WTC11 (cell line): ENCODE results near the gene SYNGR3. TPM values are rescaled to one million over a fixed set of nuclear protein-coding genes. Genes with fewer than 3 reads are reported as not detected.

Source experiments
- ATAC-seq: fragments of 200-7000 bp; cut with Tn5 transposase; 2 replicates; pipeline ENCODE4 v1.10.0; 2021; ENCODE audit warnings: mild to moderate bottlenecking, moderate library complexity
- CTCF ChIA-PET: fragments of 300-600 bp; sonication (Branson Sonifier 250); formaldehyde crosslinking; loops from one replicate; lab custom pipeline; 2021; ENCODE audit warnings: antibody characterized with exemption; lab: Charles Lee
- POLR2A ChIA-PET: fragments of 350-600 bp; sonication (Branson Sonifier 250); formaldehyde crosslinking; loops from one replicate; lab custom pipeline; 2021; ENCODE audit warnings: antibody characterized with exemption; lab: Charles Lee
- DNase-seq: peaks from one replicate; pipeline ENCODE4 v3.0.0; 2021; ENCODE audit warnings: low spot score
- H3K27ac Mint-ChIP-seq: 2 replicates; pipeline ENCODE4 v1.8.0; 2021; ENCODE audit warnings: mixed read lengths
- H3K27me3 Mint-ChIP-seq: 2 replicates; pipeline ENCODE4 v1.8.0; 2021; ENCODE audit warnings: low read depth, mild to moderate bottlenecking, moderate library complexity, mixed read lengths
- H3K36me3 Mint-ChIP-seq: 2 replicates; pipeline ENCODE4 v1.8.0; 2021; ENCODE audit warnings: mixed read lengths
- H3K4me1 Mint-ChIP-seq: 2 replicates; pipeline ENCODE4 v1.8.0; 2022; ENCODE audit warnings: mixed read lengths
- H3K4me3 Mint-ChIP-seq: 2 replicates; pipeline ENCODE4 v1.8.0; 2021; ENCODE audit warnings: mild to moderate bottlenecking, moderate library complexity, mixed read lengths
- H3K9me3 Mint-ChIP-seq: 2 replicates; pipeline ENCODE4 v1.8.0; 2021; ENCODE audit warnings: mixed read lengths
- FOXP1 ChIP-seq: sonication (generic); formaldehyde crosslinking; IDR thresholded peaks from 2 replicates; pipeline ENCODE4 v1.8.0; 2022; ENCODE audit warnings: missing genetic modification reagents, mild to moderate bottlenecking, moderate library complexity, borderline replicate concordance
- NFE2L1 ChIP-seq: sonication (generic); formaldehyde crosslinking; IDR thresholded peaks from 2 replicates; pipeline ENCODE4 v1.8.1; 2023; ENCODE audit warnings: missing genetic modification reagents
- NFYB ChIP-seq: sonication (generic); formaldehyde crosslinking; conservative IDR thresholded peaks from 2 replicates; pipeline ENCODE4 v1.8.0; 2022; ENCODE audit warnings: low read depth, missing genetic modification reagents
- NR3C1 ChIP-seq: sonication (generic); formaldehyde crosslinking; conservative IDR thresholded peaks from 2 replicates; pipeline ENCODE4 v1.8.1; 2023; ENCODE audit warnings: low read depth, mild to moderate bottlenecking, missing genetic modification reagents
- RORB ChIP-seq: fragments of 250-450 bp; sonication (Bioruptor Pico); IDR thresholded peaks from 2 replicates; pipeline ENCODE4 v1.9.0; 2021; ENCODE audit warnings: mild to moderate bottlenecking
- SP1 ChIP-seq: sonication (generic); formaldehyde crosslinking; conservative IDR thresholded peaks from 2 replicates; pipeline ENCODE4 v1.8.1; 2022; ENCODE audit warnings: missing genetic modification reagents
- TCF7 ChIP-seq: sonication (generic); formaldehyde crosslinking; IDR thresholded peaks from 2 replicates; pipeline ENCODE4 v1.8.0; 2022; ENCODE audit warnings: mild to moderate bottlenecking, low read depth, missing genetic modification reagents, moderate library complexity
- ZNF138 ChIP-seq: sonication (generic); formaldehyde crosslinking; conservative IDR thresholded peaks from 2 replicates; pipeline ENCODE4 v1.8.1; 2022; ENCODE audit warnings: mild to moderate bottlenecking, moderate library complexity, missing genetic modification reagents
- ZNF263 ChIP-seq: sonication (generic); formaldehyde crosslinking; IDR thresholded peaks from 2 replicates; pipeline ENCODE4 v1.8.1; 2022; ENCODE audit warnings: low read depth, mild to moderate bottlenecking, moderate library complexity, missing genetic modification reagents
- ZNF671 ChIP-seq: fragments of 250-450 bp; sonication (Bioruptor Pico); IDR thresholded peaks from 2 replicates; pipeline ENCODE4 v1.8.0; 2021; ENCODE audit warnings: mild to moderate bottlenecking
- total RNA-seq: library from RNA; stranded (reverse); gene quantifications from 3 replicates; pipeline ENCODE4 v1.2.3, GENCODE V29; 2021
- TF ChIP-seq, protein P1 (sequence below): sonication (generic); formaldehyde crosslinking; IDR thresholded peaks from 2 replicates; pipeline ENCODE4 v1.8.0; 2022; ENCODE audit warnings: mild to moderate bottlenecking, missing genetic modification reagents
- TF ChIP-seq, protein P2 (sequence below): fragments of 200-600 bp; IDR thresholded peaks from 2 replicates; pipeline ENCODE4 v1.8.0; 2022; ENCODE audit warnings: antibody characterized with exemption
- TF ChIP-seq, protein P3 (sequence below): fragments of 250-450 bp; sonication (Bioruptor Pico); IDR thresholded peaks from 2 replicates; pipeline ENCODE4 v1.9.0; 2021; ENCODE audit warnings: mild to moderate bottlenecking, borderline replicate concordance
- TF ChIP-seq, protein P4 (sequence below): sonication (generic); formaldehyde crosslinking; IDR thresholded peaks from 2 replicates; pipeline ENCODE4 v1.8.0; 2022; ENCODE audit warnings: mild to moderate bottlenecking, missing genetic modification reagents

The SYNGR3 gene
- total RNA-seq, 1 experiment from 2014 or later, result 41.5 TPM

DNA sequence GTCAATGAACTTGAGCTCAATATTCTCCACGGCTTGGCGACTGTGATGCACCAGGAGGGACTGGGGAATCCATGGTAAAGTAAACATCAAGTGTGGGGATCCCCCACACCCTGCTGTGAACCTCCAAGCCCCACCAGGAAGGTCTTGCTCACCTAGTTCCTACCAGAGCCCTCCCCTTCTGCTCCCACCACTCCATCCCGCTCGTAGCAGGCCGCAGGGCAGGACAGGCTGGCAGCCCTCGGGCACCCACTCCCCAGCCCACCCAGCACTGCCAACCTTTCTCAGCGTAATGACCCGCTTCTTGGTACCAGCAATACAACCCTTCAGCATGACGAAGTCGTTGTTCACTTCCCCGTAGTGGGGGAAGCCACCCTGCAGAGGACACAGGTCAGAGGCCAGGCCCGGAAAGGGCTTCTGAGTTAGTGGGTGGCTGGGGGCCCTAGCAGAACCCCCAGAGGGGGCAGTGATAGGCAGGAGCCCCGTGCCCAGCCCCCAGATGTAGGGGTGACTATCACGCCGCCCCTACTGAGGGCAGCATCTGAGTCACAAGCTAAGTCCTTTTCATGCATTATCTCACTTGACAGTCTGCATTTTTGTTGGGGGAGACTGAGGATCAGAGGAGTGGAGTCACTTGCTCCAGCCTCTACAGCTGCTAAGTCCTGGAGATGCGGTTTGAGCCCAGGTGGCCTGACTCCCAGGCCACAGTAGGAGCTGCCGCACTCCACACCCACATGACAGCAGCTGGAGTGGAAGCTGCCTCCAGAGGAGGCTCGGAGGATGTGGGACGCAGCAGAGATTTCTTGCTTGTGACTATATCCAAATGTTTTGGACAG lies 44.0 kb upstream of the SYNGR3 start:
- H3K4me3 Mint-ChIP-seq, result no peak overlapping the region
- no peak for TF ChIP-seq TCF7
- TF ChIP-seq, protein P1, sequence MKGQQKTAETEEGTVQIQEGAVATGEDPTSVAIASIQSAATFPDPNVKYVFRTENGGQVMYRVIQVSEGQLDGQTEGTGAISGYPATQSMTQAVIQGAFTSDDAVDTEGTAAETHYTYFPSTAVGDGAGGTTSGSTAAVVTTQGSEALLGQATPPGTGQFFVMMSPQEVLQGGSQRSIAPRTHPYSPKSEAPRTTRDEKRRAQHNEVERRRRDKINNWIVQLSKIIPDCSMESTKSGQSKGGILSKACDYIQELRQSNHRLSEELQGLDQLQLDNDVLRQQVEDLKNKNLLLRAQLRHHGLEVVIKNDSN (CRISPR knock-in tag), result no peak
- no peak for TF ChIP-seq RORB (CRISPR knock-in tag)
- TF ChIP-seq, protein P2, sequence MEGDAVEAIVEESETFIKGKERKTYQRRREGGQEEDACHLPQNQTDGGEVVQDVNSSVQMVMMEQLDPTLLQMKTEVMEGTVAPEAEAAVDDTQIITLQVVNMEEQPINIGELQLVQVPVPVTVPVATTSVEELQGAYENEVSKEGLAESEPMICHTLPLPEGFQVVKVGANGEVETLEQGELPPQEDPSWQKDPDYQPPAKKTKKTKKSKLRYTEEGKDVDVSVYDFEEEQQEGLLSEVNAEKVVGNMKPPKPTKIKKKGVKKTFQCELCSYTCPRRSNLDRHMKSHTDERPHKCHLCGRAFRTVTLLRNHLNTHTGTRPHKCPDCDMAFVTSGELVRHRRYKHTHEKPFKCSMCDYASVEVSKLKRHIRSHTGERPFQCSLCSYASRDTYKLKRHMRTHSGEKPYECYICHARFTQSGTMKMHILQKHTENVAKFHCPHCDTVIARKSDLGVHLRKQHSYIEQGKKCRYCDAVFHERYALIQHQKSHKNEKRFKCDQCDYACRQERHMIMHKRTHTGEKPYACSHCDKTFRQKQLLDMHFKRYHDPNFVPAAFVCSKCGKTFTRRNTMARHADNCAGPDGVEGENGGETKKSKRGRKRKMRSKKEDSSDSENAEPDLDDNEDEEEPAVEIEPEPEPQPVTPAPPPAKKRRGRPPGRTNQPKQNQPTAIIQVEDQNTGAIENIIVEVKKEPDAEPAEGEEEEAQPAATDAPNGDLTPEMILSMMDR, result no peak
- no peak for TF ChIP-seq ZNF263 (CRISPR knock-in tag)
- TF ChIP-seq FOXP1 (CRISPR knock-in tag), result no peak
- no peak for TF ChIP-seq NR3C1 (CRISPR knock-in tag)
- no peak for TF ChIP-seq ZNF138
- no peak for TF ChIP-seq ZNF671 (CRISPR knock-in tag)
- no peak for TF ChIP-seq NFYB (CRISPR knock-in tag)
- TF ChIP-seq, protein P3, sequence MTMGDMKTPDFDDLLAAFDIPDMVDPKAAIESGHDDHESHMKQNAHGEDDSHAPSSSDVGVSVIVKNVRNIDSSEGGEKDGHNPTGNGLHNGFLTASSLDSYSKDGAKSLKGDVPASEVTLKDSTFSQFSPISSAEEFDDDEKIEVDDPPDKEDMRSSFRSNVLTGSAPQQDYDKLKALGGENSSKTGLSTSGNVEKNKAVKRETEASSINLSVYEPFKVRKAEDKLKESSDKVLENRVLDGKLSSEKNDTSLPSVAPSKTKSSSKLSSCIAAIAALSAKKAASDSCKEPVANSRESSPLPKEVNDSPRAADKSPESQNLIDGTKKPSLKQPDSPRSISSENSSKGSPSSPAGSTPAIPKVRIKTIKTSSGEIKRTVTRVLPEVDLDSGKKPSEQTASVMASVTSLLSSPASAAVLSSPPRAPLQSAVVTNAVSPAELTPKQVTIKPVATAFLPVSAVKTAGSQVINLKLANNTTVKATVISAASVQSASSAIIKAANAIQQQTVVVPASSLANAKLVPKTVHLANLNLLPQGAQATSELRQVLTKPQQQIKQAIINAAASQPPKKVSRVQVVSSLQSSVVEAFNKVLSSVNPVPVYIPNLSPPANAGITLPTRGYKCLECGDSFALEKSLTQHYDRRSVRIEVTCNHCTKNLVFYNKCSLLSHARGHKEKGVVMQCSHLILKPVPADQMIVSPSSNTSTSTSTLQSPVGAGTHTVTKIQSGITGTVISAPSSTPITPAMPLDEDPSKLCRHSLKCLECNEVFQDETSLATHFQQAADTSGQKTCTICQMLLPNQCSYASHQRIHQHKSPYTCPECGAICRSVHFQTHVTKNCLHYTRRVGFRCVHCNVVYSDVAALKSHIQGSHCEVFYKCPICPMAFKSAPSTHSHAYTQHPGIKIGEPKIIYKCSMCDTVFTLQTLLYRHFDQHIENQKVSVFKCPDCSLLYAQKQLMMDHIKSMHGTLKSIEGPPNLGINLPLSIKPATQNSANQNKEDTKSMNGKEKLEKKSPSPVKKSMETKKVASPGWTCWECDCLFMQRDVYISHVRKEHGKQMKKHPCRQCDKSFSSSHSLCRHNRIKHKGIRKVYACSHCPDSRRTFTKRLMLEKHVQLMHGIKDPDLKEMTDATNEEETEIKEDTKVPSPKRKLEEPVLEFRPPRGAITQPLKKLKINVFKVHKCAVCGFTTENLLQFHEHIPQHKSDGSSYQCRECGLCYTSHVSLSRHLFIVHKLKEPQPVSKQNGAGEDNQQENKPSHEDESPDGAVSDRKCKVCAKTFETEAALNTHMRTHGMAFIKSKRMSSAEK (CRISPR knock-in tag), result no peak
- TF ChIP-seq, protein P4, sequence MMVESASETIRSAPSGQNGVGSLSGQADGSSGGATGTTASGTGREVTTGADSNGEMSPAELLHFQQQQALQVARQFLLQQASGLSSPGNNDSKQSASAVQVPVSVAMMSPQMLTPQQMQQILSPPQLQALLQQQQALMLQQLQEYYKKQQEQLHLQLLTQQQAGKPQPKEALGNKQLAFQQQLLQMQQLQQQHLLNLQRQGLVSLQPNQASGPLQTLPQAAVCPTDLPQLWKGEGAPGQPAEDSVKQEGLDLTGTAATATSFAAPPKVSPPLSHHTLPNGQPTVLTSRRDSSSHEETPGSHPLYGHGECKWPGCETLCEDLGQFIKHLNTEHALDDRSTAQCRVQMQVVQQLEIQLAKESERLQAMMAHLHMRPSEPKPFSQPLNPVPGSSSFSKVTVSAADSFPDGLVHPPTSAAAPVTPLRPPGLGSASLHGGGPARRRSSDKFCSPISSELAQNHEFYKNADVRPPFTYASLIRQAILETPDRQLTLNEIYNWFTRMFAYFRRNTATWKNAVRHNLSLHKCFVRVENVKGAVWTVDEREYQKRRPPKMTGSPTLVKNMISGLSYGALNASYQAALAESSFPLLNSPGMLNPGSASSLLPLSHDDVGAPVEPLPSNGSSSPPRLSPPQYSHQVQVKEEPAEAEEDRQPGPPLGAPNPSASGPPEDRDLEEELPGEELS (CRISPR knock-in tag), result no peak
- TF ChIP-seq NFE2L1 (CRISPR knock-in tag), result no peak
- TF ChIP-seq SP1 (CRISPR knock-in tag), result no peak
- ChIA-PET POLR2A (interaction anchor here (0.8 to 1.9 kb wide), 3 partner anchors 15 to 26 kb away, joined by 3 to 6 read pairs (median 3); partner anchors contain the start of genes RPS2 and TBL3), CTCF (interaction anchor here (0.5 to 2.8 kb wide), 14 partner anchors 13 to 163 kb away, joined by 3 to 13 read pairs (median 4); partner anchors contain the start of genes NUBP2, RPS2, SPSB3 and TBL3)
- no peak for ATAC-seq
- no peak for DNase-seq
- no peaks in the 10 kb centered on the region for H3K9me3 Mint-ChIP-seq
- peaks cover 16% of the 10 kb centered on the region for H3K27me3 Mint-ChIP-seq
- no peaks in the 10 kb centered on the region for H3K36me3 Mint-ChIP-seq
- H3K27ac Mint-ChIP-seq, result no peak overlapping the region
- peaks cover 22% of the 10 kb centered on the region for H3K4me1 Mint-ChIP-seq
